IPS-18a (cell line): ENCODE measurements around the gene NAGPA.
"Not testable (repeated sequence)": the region's sequence is repeated elsewhere in the genome, so short reads cannot be mapped to it uniquely, and the experiment has no call there.

Experiments
- H3K27ac ChIP-seq: one replicate; pipeline ENCODE4 v1.5.1; 2013; ENCODE audit warnings: low read length
- H3K27me3 ChIP-seq: one replicate; pipeline ENCODE4 v1.6.1; 2013; ENCODE audit warnings: mild to moderate bottlenecking, low read length; ENCODE audit not compliant: control insufficient read depth, insufficient read depth
- H3K36me3 ChIP-seq: one replicate; pipeline ENCODE4 v1.6.1; 2013; ENCODE audit warnings: low read depth, low read length; ENCODE audit not compliant: control insufficient read depth
- H3K4me1 ChIP-seq: one replicate; pipeline ENCODE4 v1.6.1; 2013; ENCODE audit warnings: low read depth, low read length; ENCODE audit not compliant: control insufficient read depth
- H3K4me3 ChIP-seq: one replicate; pipeline ENCODE4 v1.5.1; 2013; ENCODE audit warnings: low read length
- H3K9ac ChIP-seq: one replicate; pipeline ENCODE4 v1.6.1; 2013; ENCODE audit warnings: mild to moderate bottlenecking, low read length, moderate library complexity
- H3K9me3 ChIP-seq: one replicate; pipeline ENCODE4 v1.6.1; 2013; ENCODE audit warnings: low read depth, low read length; ENCODE audit not compliant: control insufficient read depth

NAGPA gene, protein sequence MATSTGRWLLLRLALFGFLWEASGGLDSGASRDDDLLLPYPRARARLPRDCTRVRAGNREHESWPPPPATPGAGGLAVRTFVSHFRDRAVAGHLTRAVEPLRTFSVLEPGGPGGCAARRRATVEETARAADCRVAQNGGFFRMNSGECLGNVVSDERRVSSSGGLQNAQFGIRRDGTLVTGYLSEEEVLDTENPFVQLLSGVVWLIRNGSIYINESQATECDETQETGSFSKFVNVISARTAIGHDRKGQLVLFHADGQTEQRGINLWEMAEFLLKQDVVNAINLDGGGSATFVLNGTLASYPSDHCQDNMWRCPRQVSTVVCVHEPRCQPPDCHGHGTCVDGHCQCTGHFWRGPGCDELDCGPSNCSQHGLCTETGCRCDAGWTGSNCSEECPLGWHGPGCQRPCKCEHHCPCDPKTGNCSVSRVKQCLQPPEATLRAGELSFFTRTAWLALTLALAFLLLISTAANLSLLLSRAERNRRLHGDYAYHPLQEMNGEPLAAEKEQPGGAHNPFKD

DNA sequence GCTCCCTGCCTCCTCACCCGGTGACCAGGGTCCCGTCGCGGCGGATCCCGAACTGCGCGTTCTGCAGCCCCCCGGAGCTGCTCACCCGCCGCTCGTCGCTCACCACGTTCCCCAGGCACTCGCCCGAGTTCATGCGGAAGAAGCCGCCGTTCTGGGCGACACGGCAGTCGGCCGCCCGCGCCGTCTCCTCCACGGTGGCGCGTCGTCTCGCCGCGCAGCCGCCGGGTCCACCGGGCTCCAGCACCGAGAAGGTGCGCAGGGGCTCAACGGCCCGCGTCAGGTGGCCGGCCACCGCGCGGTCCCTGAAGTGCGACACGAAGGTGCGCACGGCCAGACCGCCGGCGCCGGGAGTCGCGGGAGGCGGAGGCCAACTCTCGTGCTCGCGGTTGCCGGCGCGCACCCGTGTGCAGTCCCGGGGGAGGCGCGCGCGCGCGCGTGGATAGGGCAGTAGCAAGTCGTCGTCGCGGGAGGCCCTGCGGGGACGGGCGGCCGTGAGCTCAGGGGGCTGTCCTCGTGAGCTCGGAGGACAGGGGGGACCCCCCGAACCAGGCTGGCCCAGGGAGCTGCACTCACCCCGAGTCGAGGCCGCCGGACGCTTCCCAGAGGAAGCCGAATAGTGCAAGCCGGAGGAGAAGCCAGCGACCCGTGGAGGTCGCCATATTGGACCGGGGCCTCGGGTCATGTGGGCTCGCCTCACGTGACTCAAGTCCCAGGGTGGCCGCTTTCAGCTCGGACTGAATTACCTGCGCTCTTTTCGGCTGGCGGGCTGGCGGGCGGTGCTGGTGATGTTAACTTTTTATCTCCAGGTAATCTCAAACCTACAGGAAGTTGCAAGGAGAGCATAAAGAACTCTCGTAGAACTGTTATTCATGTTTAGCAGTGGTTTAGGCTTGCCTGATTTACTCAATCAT is at the start of gene NAGPA:
Gene NAGPA, minus strand, starts transcription at position 680 of the 911 bp plus-strand sequence. Its CDS starts 21 bp downstream, at position 659.
- Histone ChIP-seq H3K27ac (no peak within 1 kb of the TSS), H3K4me1 (peaks cover 5% of the 10 kb centered on the region)

DNA sequence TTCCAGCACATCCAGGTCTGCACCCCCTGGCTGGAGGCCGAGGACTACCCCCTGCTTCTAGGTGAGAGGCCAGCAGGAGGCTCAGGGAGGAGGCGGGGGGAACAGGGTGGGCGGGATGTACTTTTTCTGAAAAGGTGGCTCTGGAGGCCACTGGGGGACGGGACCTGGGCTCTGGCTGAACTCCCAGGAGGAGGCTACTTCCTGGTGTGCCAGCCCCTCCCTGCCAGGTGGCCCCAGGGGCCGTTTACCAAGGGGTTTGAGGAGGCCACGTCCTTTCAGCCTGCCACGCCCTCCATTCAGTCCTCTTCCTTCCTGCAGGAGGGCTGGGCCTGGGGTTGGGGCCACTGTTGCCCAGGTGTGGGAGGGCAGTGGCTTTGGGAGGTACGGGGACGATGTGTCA is 47.3 kb upstream of the NAGPA start:
- not testable (repeated sequence) for H3K4me1 ChIP-seq, H3K4me3 ChIP-seq, H3K27ac ChIP-seq, H3K9ac ChIP-seq, H3K27me3 ChIP-seq, H3K9me3 ChIP-seq
- H3K36me3 ChIP-seq: peaks cover 23% of the 10 kb centered on the region

More for the DNA sequence above, at the start of gene NAGPA:
- Histone ChIP-seq H3K9me3 (no peaks in the 10 kb centered on the region), H3K4me3 (peak within 1 kb of the TSS; percentile 68), H3K36me3 (no peaks in the 10 kb centered on the region), H3K9ac (peak within 1 kb of the TSS; percentile 50), H3K27me3 (peaks cover 7% of the 10 kb centered on the region)

DNA sequence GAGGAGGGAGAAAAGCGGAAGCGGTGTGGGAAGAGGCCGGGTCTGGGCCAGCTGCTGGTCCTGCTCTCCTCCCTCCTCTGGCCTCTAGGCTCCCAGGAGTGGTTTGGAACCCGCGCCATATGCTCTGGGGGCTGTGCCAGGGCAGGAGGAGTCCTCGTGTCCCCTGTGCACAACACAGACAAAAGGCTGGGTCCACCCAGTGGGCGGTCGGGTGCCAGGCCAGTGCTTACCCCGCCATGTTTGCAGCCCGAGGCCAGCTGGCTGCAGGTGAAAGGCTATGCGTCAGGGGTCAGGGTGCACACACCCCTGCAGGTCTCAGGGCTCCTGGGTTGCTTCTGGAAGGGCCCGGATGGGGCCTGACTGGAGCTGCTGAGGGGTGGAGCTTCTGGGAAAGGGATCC is 46.7 kb upstream of the NAGPA start:
- H3K27me3 ChIP-seq, H3K9ac ChIP-seq, H3K4me3 ChIP-seq, H3K27ac ChIP-seq, H3K4me1 ChIP-seq, H3K9me3 ChIP-seq: not testable (repeated sequence)
- peaks cover 28% of the 10 kb centered on the region for H3K36me3 ChIP-seq

DNA sequence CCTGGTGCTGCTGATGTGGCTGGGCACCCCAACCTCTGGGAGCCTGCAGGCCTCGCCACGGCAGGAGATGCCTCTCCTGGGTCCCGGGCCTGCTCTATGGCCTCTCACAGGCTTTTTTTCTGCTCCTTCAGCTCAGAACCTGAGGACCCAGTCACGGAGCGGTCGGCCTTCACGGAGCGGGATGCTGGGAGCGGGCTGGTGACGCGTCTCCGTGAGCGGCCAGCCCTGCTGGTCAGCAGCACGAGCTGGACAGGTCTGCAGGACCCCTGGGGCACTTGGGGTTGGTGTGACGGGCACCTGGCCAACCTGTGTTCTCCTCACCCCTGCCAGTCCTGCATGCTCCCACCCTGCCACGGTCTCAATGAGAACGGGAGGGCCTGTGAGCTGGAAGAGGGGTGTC is 44.9 kb upstream of the NAGPA start:
- Histone ChIP-seq H3K4me3 (no peak overlapping the region), H3K9ac (no peak overlapping the region), H3K27ac (no peak overlapping the region), H3K4me1 (no peaks in the 10 kb centered on the region), H3K9me3 (no peaks in the 10 kb centered on the region), H3K27me3 (no peaks in the 10 kb centered on the region), H3K36me3 (peaks cover 35% of the 10 kb centered on the region)

DNA sequence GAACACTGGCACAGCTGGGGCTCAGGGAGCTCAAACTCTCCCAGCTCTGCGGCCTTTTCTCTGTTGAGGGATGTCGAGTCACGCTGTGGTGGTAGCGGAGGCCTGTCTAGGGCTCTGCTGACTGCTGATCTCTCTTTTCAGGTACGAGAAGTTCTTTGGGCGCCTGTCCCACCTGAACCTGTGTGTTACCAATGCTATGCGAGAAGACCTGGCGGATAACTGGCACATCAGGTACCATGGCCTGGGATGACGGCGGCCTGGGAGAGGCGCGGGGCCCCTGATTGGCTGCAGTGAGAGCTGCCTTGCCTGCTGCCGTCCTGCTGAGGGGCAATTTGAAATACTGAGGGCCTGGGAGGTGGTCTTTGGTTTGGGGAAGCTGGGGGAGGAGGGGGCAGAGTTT is 43.6 kb upstream of the NAGPA start:
- Histone ChIP-seq H3K9ac (no peak overlapping the region), H3K27ac (no peak overlapping the region), H3K9me3 (no peaks in the 10 kb centered on the region), H3K4me3 (no peak overlapping the region), H3K4me1 (peaks cover 4% of the 10 kb centered on the region), H3K36me3 (peaks cover 38% of the 10 kb centered on the region), H3K27me3 (no peaks in the 10 kb centered on the region)

DNA sequence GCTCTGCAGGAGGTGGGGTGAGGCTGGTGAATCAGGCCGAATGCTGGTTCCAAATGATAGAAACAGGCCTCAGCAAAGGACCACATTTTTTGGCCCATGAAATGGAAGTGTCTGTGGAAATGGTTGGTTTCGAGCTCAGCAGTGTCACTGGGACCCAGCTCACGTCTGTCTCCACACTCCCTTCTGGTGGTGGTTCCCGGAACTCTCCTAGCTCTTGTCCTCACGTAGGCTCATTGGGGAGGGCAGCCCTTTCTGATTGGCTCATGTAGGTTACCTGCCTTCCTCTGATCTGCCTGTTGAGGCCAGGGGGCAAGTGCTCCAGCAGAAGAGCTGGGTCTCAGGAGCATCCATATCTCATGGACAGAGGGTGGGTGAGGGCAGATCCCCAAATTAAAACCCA is 41.9 kb upstream of the NAGPA start:
- Histone ChIP-seq H3K4me3 (no peak overlapping the region), H3K9me3 (no peaks in the 10 kb centered on the region), H3K27me3 (no peaks in the 10 kb centered on the region), H3K4me1 (peaks cover 6% of the 10 kb centered on the region), H3K27ac (no peak overlapping the region), H3K9ac (no peak overlapping the region), H3K36me3 (peaks cover 35% of the 10 kb centered on the region)

DNA sequence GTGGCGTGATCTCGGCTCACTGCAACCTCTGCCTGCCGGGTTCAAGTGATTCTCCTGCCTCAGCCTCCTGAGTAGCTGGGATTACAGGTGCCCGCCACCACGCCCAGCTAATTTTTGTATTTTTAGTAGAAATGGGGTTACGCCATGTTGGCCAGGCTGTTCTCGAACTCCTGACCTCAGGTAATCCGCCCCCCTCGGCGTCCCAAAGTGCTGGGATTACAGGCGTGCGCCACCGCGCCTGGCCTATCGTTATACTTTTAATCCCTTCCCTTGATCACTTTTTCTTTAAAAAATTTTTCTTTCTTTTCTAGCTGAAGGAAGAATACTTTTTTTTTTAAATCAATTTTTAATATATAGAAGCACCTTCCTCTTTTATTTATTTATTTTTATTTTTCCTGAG is 40.0 kb upstream of the NAGPA start:
- not testable (repeated sequence) for H3K4me3 ChIP-seq, H3K9ac ChIP-seq, H3K4me1 ChIP-seq, H3K27me3 ChIP-seq, H3K27ac ChIP-seq, H3K9me3 ChIP-seq
- peaks cover 32% of the 10 kb centered on the region for H3K36me3 ChIP-seq

DNA sequence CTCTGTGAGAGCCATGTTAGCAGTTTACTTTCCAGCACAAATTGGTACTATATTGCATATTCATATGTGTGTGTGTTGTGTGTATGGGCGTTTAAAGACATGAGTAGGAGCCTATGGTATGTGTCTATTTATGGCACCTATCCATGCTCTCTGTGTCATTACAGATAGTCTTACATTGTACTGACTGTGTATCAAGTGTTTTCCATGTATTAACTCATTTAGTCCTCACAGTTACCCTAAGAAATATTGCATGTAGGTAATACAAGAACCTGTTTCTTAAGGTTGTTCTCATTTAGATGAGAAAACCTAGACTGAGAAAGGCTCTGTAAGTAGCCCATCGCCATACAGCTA is 39.5 kb upstream of the NAGPA start:
- H3K27me3 ChIP-seq: no peaks in the 10 kb centered on the region
- no peak overlapping the region for H3K4me3 ChIP-seq
- peaks cover 30% of the 10 kb centered on the region for H3K36me3 ChIP-seq
- H3K4me1 ChIP-seq: peaks cover 6% of the 10 kb centered on the region
- H3K9ac ChIP-seq: no peak overlapping the region
- H3K9me3 ChIP-seq: no peaks in the 10 kb centered on the region
- H3K27ac ChIP-seq: no peak overlapping the region

DNA sequence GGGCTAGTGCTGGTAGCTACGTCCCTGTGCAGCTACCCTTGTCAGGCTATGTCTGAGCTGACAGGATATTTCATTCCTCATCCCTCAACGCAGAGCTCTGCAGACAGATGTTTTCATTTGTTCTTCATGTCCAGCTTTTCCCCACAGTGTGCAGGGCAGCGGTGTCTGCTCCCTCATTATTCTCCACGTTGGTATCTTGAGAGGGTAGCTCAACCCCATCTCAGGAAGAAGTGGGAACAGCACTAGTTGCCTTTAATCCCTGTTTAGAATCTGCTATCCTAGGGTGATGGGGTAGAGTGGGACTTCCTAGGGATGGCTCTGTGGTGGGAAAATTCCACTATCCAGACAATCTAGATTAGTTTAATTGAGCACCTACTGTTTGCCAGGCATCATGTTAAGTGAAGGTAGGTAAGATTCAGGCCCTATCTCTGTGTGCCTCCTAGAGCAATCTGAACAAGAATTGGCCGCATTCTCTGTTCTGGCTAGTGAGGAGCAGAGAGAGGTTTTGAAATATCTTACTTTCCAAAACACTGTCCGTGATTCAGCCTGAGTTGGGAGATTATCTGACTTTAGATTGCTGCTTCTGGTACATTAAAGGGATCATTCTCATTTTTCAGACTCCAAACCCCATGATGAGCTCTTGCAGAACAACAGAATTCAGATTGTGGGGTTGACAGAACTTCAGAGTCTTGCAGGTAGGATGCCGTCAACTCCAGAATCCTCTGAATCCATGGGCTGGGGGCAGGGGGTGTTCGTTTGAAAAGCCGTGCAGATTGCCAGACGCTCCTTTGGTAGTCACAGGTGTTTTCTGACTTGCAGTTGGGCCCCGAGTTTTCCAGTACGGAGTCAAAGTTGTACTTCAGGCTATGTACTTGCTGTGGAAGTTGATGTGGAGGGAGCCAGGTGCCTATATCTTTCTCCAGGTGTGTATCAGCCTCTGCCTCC is 38.9 kb upstream of the NAGPA start:
- Histone ChIP-seq H3K9ac (peak overlapping the region; percentile 70), H3K36me3 (peaks cover 30% of the 10 kb centered on the region), H3K27ac (no peak overlapping the region), H3K9me3 (no peaks in the 10 kb centered on the region), H3K4me1 (peaks cover 6% of the 10 kb centered on the region), H3K27me3 (no peaks in the 10 kb centered on the region), H3K4me3 (peak overlapping the region; percentile 78)

DNA sequence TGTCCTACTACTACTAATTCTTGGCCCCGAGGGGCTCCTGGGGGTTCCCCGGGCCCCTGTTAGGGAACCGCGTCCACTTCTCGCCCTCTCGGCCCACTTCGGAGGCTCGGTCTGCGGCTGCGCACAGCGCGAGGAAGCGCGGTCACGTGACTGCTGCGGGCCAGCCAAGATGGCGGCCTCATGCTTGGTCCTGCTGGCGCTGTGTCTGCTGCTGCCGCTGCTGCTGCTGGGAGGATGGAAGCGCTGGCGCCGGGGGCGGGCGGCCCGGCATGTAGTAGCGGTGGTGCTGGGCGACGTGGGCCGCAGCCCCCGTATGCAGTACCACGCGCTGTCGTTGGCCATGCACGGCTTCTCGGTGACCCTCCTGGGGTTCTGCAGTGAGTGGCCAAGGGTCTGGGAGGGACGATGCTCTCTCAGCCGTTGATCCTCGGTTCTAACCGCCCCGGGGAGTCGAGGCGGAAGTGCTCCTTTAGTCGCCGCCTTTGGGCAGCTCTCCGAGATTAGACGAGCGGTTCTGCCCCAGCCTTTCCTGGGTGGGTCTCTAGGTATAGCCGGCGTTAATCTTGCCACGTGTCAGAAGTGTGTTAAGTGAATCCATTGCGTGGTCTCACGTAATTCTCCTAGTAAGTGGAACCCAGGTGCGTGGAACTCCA is 38.1 kb upstream of the NAGPA start, which contains the start of gene ALG1:
Gene ALG1, plus strand, starts transcription at position 163 of the 653 bp plus-strand sequence. Its CDS starts 7 bp downstream, at position 170.
- peaks cover 6% of the 10 kb centered on the region for H3K4me1 ChIP-seq
- peaks cover 25% of the 10 kb centered on the region for H3K36me3 ChIP-seq
- H3K4me3 ChIP-seq: peak within 1 kb of the TSS; percentile 78
- H3K9me3 ChIP-seq: no peaks in the 10 kb centered on the region
- peak within 1 kb of the TSS; percentile 70 for H3K9ac ChIP-seq
- no peaks in the 10 kb centered on the region for H3K27me3 ChIP-seq
- H3K27ac ChIP-seq: peak within 1 kb of the TSS; percentile 30
